IPS DF 6.9 (cell line): Measurements from ENCODE around the gene ICE2.

Experiments
- DNase-seq: peaks from one replicate; pipeline ENCODE4 v3.0.0-alpha.2; 2013; ENCODE audit warnings: low read depth, low spot score
- H3K27ac ChIP-seq: one replicate; pipeline ENCODE4 v1.5.1; 2013; ENCODE audit warnings: low read length, control low read depth
- H3K27me3 ChIP-seq: 2 replicates; pipeline ENCODE4 v1.6.1; 2013; ENCODE audit warnings: mild to moderate bottlenecking, low read length; ENCODE audit not compliant: control insufficient read depth, insufficient read depth
- H3K36me3 ChIP-seq: 2 replicates; pipeline ENCODE4 v1.6.1; 2013; ENCODE audit warnings: low read length; ENCODE audit not compliant: control insufficient read depth, insufficient read depth
- H3K4me1 ChIP-seq: 2 replicates; pipeline ENCODE4 v1.6.1; 2013; ENCODE audit warnings: low read length; ENCODE audit not compliant: control insufficient read depth, insufficient read depth
- H3K4me3 ChIP-seq: 2 replicates; pipeline ENCODE4 v1.5.1; 2013; ENCODE audit warnings: mild to moderate bottlenecking, low read length
- H3K9me3 ChIP-seq: 2 replicates; pipeline ENCODE4 v1.6.1; 2013; ENCODE audit warnings: low read length, inconsistent platforms; ENCODE audit not compliant: control insufficient read depth, insufficient read depth
- WGBS: extraction: QIAGEN DNeasy Blood & Tissue Kit; methylation state at CpG from one replicate; pipeline ENCODE4 v1.1.7; 2013; ENCODE audit warnings: mixed read lengths, missing lambda C conversion rate; ENCODE audit not compliant: insufficient read length, insufficient coverage; 5-methylcytosine and 5-hydroxymethylcytosine counted together

Gene ICE2

GRCh38 chr15:60390871-60391501 lies 88.0 kb downstream of the ICE2 start:
- no CpG with 5 or more reads among the region's 6 CpGs for WGBS

DNA sequence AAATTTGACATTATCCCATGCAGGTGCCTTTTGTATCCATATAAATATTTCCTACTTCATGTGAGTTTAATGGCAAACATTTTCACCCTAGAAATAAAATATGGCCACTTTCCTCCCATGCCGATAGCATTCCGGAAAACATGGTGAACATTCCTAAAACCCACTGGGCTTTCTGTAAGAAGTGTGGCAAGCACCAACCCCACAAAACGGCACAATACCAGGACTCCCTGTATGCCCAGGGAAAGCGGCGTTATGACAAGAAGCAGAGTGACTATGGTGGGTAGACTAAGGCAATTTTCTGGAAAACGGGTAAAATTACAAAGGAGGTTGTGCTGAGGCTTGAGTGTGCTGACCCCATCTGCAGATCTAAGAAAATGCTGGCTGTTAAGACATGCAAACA lies 88.7 kb downstream of the ICE2 start:
- H3K9me3 ChIP-seq: no peaks in the 10 kb centered on the region
- H3K36me3 ChIP-seq: no peaks in the 10 kb centered on the region
- no peak overlapping the region for H3K27ac ChIP-seq
- H3K4me3 ChIP-seq: no peak overlapping the region
- no peak for DNase-seq
- no CpG with 5 or more reads among the region's 6 CpGs for WGBS
- peaks cover 8% of the 10 kb centered on the region; the same call in 1 of the 2 replicates for H3K4me1 ChIP-seq
- H3K27me3 ChIP-seq: no peaks in the 10 kb centered on the region

More at GRCh38 chr15:60390871-60391501, 88.0 kb downstream of the ICE2 start:
- no peak for DNase-seq
- peaks cover 8% of the 10 kb centered on the region; the same call in 1 of the 2 replicates for H3K4me1 ChIP-seq
- no peaks in the 10 kb centered on the region; the same call in 1 of the 2 replicates for H3K36me3 ChIP-seq
- no peaks in the 10 kb centered on the region for H3K9me3 ChIP-seq
- H3K27ac ChIP-seq: no peak overlapping the region
- no peak overlapping the region for H3K4me3 ChIP-seq
- H3K27me3 ChIP-seq: no peaks in the 10 kb centered on the region

DNA sequence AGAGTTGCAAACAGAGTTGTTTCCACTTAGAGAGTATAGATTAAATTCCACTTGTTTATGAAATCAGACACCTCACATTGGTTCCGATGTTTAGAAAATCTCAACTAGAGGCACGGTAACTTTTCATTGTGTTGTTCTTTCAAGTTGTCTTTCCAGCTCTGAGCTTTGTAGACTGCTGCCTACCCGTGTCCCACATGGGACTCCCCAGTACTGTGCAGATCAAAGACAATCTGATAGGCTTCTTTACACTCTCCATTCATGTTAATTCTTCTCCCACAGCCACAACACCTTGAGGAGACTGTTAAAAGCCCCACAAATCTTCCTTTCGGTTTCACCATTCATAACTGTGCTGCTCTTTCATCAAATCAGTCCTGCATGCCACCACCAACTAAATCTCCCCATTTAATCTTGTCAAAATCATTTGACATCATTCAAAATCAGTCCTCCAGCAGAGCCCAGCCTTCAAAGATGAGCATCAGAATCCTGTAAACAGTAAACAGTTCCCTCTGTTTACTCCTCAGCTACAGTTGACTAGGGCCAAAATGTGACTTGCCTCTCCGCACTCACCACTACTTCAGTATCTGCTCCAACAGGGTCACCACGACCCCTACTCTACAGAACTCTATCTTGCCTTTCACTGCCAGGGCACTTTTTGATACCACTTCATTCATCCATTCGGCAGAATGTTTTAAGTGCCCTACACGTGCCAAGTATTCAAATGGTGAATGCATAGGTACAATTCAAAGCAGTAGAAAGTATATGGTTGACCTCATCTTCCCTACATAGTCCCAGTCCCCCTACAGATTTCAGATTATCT lies 89.5 kb downstream of the ICE2 start:
- no CpG with 5 or more reads among the region's 8 CpGs for WGBS
- H3K4me3 ChIP-seq: no peak overlapping the region
- no peaks in the 10 kb centered on the region for H3K9me3 ChIP-seq
- DNase-seq: no peak
- H3K4me1 ChIP-seq: peaks cover 8% of the 10 kb centered on the region; the same call in 1 of the 2 replicates
- H3K27me3 ChIP-seq: no peaks in the 10 kb centered on the region
- H3K27ac ChIP-seq: no peak overlapping the region
- no peaks in the 10 kb centered on the region for H3K36me3 ChIP-seq

DNA sequence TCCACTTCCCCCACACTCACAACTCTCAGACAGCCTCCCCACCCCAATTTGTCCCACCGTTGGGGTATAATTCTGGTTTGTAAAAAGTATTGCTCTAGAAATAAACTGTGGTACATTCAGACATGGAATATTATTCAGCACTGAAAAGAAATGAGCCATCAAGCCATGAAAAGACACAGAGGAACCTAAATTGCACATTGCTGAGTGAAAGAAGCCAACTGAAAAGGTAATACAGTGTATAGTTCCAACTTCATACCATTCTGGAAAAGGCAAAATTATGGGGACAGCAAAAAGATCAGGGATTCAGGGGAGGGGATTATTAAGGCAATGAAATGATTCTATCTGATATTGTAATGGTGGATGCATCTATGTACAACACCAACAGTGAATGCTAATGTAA lies 91.6 kb downstream of the ICE2 start:
- H3K36me3 ChIP-seq: 0 out of 2 replicates have a peak, but pooled peaks cover 2% of the 10 kb centered on the region
- DNase-seq: no peak
- WGBS: no CpG with 5 or more reads among the region's 1 CpG
- H3K4me3 ChIP-seq: no peak overlapping the region
- no peaks in the 10 kb centered on the region for H3K9me3 ChIP-seq
- H3K4me1 ChIP-seq: peaks cover 8% of the 10 kb centered on the region; the same call in 1 of the 2 replicates
- H3K27ac ChIP-seq: no peak overlapping the region
- H3K27me3 ChIP-seq: no peaks in the 10 kb centered on the region

DNA sequence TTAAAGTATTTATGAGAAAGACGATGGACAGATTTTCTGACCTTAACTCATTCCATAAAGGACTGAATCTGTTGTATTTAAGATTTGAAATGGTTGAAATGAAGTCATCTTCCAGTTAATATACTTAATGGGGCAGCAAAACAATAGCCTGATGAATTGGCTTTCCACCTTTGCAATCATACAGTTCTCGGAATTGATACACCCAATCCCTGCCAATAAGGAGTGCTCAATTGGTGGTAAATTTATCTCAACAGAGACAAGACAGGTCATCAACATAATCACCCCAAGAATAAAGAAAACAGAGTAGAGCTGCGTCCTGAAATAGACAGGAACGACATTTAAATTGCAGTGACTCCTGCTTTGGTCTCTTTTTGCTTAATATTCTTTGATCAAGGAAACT lies 92.3 kb downstream of the ICE2 start:
- no peaks in the 10 kb centered on the region for H3K27me3 ChIP-seq
- H3K4me1 ChIP-seq: peaks cover 4% of the 10 kb centered on the region; the same call in 1 of the 2 replicates
- 0 out of 2 replicates have a peak, but pooled peaks cover 2% of the 10 kb centered on the region for H3K36me3 ChIP-seq
- DNase-seq: no peak
- no peaks in the 10 kb centered on the region for H3K9me3 ChIP-seq
- no peak overlapping the region for H3K4me3 ChIP-seq
- no CpG with 5 or more reads among the region's 4 CpGs for WGBS
- H3K27ac ChIP-seq: no peak overlapping the region

- no peak for DNase-seq
- no peak overlapping the region for H3K27ac ChIP-seq
- H3K4me1 ChIP-seq: peaks cover 2% of the 10 kb centered on the region; the same call in 1 of the 2 replicates
- no peak overlapping the region for H3K4me3 ChIP-seq
- 0 out of 2 replicates have a peak, but pooled peaks cover 2% of the 10 kb centered on the region for H3K36me3 ChIP-seq
- H3K27me3 ChIP-seq: no peaks in the 10 kb centered on the region
- WGBS: no CpG with 5 or more reads among the region's 7 CpGs
- H3K9me3 ChIP-seq: no peaks in the 10 kb centered on the region
Measured at GRCh38 chr15:60385620-60386552, 93.1 kb downstream of the ICE2 start.

DNA sequence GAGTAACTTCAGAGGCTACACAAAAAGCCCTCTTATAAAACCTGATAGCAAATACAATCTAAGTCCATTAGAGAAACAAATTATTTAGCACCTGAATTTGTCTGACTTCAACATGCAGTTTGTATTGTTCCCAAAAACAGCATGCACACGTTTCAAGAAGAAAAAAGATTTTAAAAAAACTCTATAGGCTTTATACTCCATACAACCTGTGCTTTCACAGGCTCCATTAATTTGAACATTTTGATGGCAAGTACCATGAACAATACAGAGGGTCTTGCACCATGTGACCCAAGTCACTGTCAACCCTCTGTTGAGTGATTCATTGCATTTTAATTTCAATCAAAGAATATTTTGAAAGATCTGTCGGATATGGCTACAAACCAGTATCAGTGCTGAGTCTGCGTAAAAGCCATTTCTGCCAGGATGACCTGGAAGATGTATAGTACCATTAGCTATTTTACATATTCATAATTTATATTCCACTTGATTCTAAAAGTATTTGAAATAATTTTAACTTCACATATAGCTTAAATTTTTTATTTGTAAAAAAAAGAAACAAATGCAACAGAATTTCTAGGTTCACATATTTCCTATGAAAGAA lies 94.3 kb downstream of the ICE2 start:
- Histone ChIP-seq H3K4me3 (no peak overlapping the region), H3K27ac (no peak overlapping the region), H3K36me3 (peaks cover 5% of the 10 kb centered on the region; the same call in 1 of the 2 replicates), H3K4me1 (no peaks in the 10 kb centered on the region), H3K27me3 (no peaks in the 10 kb centered on the region), H3K9me3 (no peaks in the 10 kb centered on the region)
- WGBS: no CpG with 5 or more reads among the region's 3 CpGs
- DNase-seq: no peak

DNA sequence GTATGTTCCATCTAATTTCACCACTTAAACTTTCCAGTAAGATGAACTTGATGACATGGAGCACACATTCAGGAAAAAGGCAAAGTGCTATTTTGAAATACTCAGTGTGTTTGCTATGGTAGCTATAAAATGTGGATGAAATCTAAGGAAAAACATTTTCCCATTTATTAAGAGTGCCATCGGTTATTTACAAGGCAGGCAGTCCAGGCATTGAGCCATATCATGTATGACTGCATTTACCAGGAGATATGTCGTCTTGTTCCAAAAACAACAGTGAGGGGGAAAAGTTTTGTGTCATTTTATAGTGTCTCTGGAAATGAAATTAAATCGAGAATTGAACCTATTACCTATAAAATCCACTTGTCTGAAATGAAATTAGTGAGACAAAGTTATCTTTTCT lies 94.9 kb downstream of the ICE2 start:
- Histone ChIP-seq H3K9me3 (no peaks in the 10 kb centered on the region), H3K27me3 (no peaks in the 10 kb centered on the region), H3K4me3 (no peak overlapping the region), H3K4me1 (no peaks in the 10 kb centered on the region), H3K27ac (no peak overlapping the region), H3K36me3 (peaks cover 5% of the 10 kb centered on the region; the same call in 1 of the 2 replicates)
- WGBS: no CpG with 5 or more reads among the region's 3 CpGs
- no peak for DNase-seq

DNA sequence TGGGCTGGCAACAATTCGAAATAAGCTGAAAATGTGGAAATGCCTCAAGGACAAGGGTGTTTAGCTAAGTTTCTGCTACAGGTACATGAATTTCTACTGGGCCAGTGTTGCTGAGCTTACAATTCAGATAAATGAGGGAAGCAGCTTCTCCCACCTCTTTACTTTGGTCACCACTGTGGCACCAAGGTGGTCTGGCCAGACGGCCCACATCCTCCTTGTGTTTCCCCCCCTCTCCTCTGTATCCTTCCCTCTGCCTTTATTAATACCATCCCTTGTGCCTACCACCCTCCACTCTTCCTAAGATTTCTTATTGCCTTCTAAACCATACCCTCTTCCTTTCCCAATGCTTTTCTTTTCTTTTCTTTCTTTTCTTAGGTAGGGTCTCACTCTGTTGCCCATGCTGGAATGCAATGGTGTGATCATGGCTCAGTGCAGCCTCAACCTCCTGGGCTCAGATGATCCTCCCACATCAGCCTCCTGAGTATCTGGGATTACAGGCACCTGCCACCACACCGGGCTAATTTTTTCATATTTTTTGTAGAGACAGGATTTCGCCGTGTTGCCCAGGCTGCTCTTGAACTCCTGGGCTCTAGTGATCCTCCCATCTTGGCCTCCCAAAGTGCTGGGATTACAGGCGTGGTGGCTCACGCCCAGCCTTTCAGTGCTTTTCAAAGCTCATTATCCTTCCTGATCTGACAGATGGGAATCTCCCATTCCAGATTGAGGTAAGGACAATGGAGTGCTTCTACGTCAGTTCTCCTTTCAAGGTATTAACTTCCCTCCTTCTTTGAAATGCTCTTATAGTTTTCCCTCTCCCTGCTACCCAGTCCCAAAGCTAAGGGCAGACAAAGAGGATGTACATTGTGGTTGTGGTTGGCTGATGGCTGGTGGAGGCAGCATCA lies 95.9 kb downstream of the ICE2 start:
- no peak for DNase-seq
- Histone ChIP-seq H3K4me3 (no peak overlapping the region), H3K36me3 (peaks cover 5% of the 10 kb centered on the region; the same call in 1 of the 2 replicates), H3K4me1 (no peaks in the 10 kb centered on the region), H3K9me3 (no peaks in the 10 kb centered on the region), H3K27ac (no peak overlapping the region), H3K27me3 (no peaks in the 10 kb centered on the region)
- no CpG with 5 or more reads among the region's 8 CpGs for WGBS
